GDM1 (cell line): ENCODE data around the gene CNDP2.

Experiments
- DNase-seq: peaks from one replicate; lab custom pipeline; 2025; lab: John Stamatoyannopoulos, UW

The CNDP2 gene

DNA sequence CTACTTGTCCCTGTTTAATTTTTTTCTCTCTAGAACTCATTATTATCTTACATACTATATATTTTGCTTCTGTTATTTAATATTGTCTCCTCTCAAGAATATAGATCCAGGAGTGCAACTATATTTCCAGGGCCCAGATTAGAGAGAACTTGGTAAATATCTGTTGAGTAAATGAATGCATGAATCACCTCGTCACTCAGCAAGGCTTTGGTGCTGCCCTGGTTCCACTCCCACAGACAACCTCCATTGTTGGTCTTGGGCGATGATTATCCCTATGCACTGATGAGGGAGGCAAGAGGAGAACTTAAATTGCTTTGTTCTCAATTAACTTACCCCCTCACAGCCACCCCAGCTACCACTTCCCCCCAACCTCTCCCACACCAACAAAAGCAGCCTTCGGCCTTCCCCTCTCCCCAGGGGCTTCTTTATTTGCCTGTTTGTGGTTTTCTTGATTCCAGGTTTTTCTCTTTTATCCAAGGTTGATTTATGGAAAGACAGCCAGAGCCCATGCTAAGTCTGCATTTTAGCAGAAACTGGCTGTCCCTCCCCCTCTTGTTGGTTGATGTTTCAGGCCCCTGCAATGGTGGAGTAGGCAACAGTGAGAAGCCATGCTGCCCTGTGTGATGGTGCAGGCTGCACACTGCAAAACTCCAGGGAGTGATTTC lies 22.1 kb upstream of the CNDP2 start:
- DNase-seq = no peak

DNA sequence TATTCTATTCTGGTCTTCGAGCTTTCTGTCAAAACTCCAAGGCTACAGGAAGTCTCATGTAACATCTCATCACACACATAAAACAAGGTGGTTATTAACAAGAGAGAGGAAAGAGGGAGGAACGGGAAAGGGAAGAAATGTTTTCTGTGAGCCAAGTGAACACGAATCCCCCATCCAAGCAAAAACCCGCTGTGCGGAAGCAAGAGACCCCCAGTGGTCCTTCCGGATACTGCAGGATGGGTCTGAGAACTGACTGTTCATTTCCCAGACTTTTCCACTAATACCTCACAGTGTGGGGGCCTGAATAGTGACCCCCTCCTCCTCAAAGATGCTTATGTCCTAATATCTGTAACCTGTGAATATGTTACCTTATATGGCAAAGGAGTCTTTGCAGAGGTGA lies 20.0 kb upstream of the CNDP2 start:
- DNase-seq = no peak

DNA sequence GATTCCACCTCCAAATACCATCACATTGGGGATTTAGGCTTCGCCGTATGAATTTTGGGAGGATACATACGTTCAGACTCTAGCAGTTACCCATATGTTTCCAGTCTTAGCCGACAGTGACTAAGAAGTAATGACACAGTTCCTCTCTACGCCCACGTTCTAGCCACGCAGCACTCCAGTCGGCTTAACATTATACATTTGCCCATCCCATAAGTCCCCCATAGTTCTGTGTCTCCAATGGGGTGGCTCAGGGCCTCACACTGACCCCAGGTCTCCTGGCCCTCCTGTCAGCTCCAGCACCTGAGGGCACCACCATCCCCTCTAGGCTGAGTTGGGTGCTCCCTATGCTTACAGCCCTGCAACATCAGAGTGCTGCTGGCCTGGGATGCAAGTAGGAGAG lies 18.4 kb upstream of the CNDP2 start:
- DNase-seq = no peak

DNA sequence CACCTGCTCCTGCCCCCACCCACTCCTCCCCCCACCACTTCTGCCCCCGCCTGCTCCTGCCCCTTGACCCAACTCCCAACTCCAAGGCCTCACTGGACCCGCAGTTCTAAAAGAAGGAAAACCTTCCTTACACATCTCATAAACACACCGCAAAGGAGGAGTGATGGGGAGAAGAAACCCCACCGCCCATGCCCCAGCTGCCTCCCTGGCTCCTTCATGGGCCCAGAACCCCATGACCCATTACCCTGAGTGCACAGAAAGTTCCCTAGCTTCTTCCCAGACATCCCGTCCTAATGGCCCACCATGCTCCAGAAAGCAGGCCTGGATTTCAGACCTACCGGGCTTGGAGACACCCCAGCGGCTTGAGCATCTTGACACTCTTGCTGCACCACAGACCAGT lies 17.8 kb upstream of the CNDP2 start:
- no peak for DNase-seq

DNA sequence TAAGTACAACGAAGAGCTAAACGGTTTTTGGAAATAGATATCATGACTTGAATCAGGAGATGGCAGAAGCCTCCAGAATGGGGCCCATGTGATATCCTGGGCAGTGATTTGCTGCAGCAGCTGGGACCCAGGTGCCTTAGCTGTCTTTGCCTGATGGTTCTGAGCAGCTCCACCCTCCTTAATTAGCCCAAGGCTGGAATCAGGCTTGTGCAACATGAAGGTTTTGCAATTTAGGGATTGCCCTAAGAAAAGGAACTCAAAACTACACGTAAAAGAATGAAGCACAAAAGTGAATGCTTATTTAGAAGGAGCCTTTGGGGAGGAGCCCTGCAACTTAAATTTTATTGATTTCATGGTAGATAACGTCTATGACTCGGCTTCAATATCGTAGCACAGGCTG lies 17.3 kb upstream of the CNDP2 start:
- no peak for DNase-seq

DNA sequence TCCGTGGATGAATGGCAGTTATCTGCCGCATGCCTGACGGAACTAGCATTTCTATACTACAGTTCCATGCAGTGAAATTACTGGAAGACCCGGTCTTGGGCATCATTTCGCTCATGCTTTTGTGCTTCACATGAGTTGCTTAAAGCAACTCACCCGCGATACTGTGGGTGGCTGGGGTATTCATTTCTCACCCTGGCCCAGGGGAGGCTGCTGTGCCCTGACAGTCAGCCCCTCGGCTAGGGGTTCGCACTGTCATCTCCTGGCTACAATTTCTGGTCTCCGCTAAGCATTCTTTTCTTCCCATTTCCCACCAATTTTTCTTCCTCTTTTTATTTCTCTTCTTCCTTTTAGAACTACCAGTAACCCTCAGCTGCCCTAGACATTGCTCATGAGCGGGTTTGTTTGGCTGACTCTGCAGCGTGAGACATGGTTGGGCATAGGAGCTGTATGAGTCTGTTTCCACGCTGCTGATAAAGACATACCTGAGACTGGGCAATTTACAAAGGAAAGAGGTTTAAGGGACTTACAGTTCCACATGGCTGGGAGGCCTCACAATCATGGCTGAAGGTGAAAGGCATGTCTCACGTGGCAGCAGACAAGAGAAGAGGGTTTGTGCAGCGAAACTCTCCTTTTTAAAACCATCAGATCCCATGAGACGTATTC lies 16.5 kb upstream of the CNDP2 start:
- no peak for DNase-seq

DNA sequence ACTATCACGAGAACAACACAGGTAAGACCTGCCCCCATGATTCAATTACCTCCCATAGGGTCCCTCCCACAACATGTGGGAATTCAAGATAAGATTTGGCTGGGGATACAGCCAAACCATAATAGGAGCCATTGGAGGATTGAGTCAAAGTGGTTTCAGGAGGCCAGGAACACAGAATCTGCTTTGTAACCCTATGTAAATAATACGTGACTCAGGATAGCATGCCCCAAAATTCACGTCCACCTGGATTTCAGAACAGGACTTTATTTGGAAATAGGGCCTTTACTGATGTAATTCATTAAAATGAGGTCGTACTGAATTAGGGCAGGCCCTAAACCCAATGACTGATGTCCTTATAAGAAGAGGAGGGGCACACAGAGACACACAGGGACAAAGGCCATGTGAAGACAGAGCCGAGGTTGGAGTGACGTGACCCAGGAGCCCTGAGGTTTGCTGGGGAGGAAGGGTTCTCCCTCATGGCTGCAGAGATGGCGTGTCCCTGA lies 16.0 kb upstream of the CNDP2 start:
- DNase-seq = no peak

DNA sequence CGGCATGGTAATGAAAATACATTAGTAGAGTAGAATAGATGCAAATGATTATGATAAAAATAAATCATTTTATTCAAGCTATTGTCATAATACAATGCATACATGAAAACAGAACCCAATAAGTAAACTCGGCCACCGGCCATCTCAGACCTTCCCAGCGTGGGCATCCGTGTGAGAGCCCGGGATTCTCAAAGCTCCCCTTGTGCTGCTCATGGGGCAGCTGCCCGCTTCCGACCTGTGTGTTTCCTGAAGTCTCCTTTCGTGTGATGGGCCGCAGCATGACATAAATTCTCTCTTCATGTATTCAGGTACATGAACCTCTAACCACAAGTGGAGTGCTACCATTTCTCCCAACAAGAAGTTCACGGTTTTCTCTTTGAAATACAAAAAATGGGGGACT lies 13.5 kb upstream of the CNDP2 start:
- no peak for DNase-seq

DNA sequence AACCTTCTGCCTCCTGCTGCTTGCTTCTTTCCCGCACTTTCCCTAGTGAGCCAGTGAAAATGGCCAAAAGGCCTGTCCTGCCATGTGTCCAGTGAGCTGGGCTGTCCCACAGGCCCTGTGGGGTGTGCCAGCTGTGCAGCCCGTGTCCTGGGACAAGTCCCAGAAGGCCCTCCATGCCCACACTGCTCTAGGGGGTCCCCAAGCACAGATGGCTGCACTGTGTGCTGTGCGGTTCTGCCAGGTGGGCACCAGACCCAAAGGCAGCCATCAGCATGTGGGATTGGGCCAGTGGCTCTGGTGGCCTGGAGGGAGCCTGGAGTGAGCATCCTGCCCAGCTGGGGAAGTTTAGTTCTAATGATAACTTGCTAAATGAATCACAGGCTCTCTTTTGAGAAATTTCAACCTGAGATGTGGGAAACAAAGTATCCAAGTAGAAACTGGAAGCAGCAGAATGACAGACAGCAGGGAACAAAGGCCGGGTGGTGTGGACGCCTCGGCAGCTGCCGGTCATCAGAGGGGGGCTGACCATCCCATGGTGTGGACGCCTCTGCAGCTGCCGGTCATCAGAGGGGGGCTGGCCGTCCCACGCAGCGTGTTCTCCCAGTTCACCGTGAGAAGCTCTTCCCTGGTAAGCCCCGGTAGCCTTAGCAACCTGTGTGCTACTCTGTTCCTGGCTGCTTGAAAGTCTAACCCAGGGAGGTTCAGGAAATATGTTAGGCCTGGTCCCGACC lies 9.9 kb upstream of the CNDP2 start:
- DNase-seq = no peak

DNA sequence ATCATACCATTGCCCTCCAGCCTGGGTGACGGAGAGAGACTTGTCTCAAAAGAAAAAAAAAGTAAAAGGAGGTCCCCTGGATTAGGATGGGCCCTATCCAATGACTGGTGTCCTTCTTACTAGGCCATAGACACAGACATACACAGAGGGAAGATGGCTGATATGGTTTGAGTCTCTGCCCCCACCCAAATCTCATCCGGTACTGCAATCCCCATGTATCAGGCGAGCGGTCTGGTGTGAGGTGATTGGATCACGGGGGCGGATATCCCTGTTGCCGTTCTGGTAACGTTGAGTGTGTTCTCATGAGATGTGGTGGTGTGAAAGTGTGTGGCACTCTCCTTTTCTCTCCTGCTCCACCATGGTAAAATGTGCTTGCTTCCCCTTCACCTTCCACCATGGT lies 7.8 kb upstream of the CNDP2 start:
- DNase-seq = no peak

DNA sequence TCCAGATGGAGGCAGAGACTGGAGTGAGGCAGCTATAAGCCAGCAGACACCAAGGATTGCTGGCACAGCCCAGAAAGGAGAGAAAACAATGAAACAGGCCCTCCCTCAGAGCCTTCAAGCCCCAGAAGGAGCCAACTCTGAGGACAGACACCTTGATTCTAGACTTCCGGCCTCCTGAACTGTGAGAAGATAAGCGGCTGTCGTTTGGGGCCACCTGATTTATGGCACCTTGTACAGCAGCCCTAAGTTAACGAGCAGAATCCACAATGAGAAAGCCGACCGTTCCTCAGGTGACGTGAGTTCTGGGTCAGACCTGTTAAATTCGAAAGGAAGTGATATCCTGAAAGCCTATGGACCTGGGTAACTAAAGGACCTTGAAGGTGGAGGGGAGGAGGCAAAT lies 7.3 kb upstream of the CNDP2 start:
- no peak for DNase-seq

DNA sequence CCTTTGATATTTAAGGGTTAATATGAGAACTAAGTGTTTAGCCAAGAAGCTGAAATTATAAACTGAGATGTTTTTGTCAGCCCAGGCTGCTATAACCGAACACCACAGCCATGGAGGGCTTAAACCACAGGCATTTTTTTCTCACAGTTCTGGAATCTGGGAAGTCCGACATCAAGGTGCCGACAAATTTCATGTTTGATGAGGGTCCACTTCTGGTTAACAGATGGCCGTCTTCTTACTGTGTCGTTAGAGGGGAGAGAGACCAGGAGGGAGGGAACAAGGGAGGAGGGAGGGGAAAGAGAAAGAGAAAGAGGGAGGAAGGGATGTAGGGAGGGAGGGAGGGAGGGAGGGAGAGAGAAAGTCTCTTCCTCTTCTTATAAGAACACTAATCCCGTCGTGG lies 6.5 kb upstream of the CNDP2 start:
- no peak for DNase-seq

DNA sequence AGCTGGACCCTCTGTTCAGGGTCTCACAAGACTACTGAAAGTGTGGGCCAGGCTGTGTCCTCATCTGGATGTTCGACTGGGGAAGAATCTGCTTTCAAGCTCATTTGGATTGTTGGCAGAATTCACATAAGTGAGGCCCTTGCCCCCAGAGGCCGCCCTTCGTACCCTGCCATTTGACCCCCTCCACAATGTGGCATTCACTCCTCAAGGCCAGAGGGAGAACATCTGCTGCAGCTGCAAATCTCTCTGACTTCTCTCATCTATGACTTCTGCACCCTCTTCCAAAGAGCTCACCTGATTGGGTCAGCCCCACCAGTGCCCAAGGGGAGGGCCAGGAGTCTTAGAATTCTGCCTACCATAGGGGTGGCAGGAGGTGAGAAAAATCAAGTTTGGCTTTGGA lies 3.9 kb upstream of the CNDP2 start:
- DNase-seq = no peak

DNA sequence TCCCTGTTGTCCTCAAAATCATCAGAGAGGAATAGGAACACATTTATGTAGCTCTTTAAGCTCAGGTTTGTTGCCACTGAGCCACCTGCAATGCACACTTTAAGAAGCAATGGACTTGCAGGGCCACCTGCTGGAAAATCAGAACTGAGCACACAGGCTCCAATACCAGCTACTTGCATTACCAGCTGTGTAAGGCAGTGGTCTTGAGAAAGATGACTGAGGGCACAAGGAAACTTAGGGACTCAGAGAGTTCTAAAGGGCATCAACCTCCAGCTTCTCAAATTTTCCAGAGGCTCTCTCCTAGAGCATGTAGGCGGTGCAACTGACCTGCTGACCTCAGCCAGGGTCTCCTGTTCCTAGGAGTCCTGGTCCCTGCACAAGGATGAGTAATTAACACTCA lies 2.5 kb upstream of the CNDP2 start:
- DNase-seq = peak; percentile 57

DNA sequence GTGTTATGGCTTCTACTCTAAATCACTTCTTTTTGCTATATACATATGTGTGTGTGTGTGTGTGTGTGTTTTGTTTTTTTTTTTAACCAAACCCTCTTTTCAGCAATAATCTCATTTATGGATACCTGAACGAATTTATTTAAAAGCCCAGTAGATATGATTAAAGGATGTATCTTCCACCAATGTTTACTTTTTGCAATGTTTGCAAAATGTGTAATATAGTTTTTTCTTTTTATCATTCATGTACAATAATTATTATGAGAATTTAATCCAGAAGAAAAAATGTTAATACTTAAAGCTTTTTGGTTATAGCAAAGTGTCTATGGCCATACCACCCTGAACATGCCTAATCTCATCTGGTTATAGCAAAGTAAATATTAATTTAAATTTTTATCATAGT lies 1.6 kb upstream of the CNDP2 start:
- DNase-seq = no peak

DNA sequence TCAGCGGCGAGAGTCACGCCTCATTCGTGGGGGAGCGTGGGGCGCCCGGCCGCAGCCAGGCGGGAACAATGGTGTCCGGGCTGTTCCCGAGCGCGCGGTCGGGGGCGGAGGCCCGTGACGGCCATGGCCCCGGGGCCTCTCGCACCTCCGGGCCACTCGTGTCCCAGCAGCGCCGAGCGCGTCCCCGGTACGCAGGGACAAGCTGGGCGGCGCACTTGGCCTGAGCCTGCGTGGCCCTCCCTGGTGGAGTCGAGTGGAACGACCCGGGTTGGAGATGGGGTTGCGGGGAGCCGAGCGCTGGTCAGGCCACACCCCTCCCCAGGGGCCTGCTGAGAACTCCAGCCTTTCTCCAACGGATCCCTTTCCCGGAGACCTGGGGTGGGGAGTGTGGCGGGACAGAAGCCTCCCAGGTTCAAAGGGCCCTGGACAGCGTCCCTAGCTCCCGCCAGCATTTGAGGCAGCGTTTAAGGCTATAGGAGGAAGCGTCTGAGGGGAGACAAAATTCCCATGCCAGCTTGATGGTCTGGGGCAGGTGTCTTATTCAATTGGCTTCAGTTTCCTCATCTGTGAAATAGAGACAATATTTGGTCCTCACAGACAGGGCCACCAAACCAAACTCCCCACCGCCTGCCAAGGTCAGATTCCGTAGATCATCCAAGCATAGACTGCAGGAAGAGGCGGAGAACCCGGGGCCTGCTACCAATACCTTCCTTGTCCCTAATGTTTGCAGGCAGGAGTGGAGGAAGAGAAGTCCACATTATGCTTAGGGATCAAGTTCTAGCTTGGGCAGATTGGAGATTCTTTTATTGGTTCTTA lies 553 bp downstream of the CNDP2 start:
- DNase-seq = no peak

DNA sequence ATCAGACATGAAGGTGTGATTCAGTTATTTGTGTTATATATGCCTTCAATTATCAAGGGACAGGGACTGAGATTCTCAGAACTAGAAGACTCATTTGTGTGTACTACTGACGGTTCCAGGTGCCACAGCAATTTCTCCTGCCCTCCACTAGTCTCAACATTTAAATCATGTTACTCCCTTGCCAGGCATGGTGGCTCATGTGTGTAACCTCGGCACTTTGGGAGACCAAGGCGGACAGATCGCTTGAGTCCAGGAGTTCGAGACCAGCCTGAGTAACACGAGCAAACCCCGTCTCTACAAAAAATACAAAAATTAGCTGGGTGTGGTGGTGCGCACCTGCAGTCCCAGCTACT lies 1.1 kb downstream of the CNDP2 start:
- DNase-seq = no peak

DNA sequence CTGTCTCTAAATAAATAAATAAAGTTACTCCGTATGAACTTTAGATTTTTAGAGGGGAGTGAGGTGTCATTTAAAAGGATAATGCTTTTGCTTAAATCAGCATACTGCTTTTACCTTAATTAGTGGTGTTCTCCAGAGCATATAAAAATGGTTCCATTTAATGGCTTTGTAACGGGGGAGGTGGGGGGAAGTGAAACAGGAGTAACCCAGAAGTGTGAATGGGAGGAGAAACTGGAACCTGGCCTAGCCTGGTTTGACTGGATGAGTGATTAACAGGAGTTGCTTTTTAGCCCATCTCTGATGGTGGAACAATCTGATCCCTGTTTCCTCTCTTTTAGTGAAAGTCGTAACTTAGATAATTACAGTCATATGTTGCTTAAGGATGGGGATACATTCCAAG lies 1.6 kb downstream of the CNDP2 start:
- DNase-seq = no peak

DNA sequence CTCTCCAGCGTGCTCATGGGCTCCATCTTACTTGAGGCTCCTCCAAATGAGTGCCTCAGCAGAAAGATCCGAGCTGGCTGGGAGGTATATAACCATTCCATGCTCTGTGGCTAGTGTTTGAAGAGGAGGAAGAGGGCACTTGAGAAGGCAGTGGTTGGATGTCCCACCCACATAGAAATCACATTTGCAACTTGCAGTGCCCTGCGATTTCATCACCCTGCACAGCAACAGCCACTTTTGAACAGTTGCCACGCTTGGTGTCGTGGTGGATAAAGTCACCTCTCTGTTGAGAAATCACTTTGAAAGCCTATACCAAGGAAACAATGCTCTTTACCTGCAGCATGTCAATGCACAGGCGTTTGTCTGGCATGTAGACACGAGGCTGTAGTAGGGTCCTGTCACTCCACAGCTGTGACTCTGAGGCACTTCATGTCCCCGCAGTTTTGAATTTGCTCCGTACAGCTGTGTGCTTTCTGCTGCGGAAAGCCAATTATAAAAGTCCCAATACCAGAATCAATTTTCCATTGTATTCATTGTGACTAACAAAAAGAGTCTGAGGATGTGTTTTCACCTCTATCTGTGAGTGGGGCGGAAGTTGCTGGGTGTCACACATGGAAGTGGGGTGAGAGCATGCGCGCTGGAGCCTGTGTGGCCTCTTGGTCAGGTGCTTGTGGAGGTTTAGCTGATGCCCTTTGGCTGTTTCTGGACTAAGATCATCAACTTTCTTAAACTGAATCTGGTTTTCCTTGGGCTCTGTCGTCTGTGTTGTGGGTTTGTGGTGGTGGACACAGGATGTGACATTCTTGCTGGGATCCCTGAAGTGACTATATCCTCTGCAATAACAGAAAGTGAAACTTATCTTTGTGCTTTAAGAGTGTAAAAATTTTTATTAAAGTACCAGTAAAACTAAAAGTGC lies 2.8 kb downstream of the CNDP2 start:
- peak; percentile 40 for DNase-seq

DNA sequence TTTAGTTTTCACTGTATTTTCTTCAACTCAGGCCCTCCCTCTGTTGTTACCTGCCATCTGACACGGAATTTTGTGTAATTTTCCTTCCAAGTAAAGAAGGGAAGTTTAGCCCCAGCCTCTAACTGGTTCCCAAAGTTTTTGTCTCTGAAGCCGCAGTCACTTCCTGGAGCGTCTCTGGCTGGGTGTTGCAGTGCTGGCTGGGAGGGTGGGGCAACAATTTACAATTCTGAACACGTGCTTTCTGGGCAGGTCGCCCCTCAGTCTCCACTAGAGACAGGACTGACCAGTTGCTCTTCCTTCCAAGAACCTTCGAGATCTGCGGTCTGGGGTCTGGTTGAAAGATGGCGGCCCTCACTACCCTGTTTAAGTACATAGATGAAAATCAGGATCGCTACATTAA lies 3.5 kb downstream of the CNDP2 start:
- peak; percentile 11 for DNase-seq

DNA sequence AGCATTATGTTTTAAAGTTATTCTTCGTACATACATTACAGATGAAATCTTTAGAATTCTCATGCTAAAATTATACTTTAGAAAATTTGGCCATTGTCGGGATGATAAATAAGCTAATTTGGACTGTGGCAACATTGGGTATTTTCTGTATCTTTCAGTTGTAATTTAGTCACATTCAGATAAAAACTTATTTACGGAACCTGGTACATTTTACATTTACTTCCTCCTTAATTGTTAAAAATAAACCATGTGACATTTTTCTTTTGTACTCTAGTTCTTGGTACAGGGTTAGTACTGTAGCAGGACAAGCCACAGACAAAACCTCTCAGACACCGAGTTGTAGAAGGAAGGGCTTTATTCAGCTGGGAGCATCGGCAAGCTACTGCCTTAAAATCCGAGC lies 4.2 kb downstream of the CNDP2 start:
- no peak for DNase-seq
